Limb (tissue), 2 donors: ENCODE measurements around the gene PEX1.
"Not testable (repeated sequence)": the region's sequence is repeated elsewhere in the genome, so short reads cannot be mapped to it uniquely, and the experiment has no call there.

Source experiments
- DNase-seq, 2 donors: peaks; one replicate each; pipeline ENCODE4 v3.0.0-alpha.2; 2016; ENCODE audit errors: extremely low spot score in 2 of 2

Gene PEX1

GRCh38 chr7:92461027-92462003, 67.0 kb downstream of the PEX1 start:
- peak; percentile 15 to 30 for DNase-seq

GRCh38 chr7:92460510-92460909, 67.8 kb downstream of the PEX1 start:
- DNase-seq: no peak

GRCh38 chr7:92460109-92460508, 68.2 kb downstream of the PEX1 start:
- no peak for DNase-seq

- DNase-seq: no peak
Measured at GRCh38 chr7:92456236-92456635, 72.1 kb downstream of the PEX1 start.

- DNase-seq: no peak
Measured at GRCh38 chr7:92451645-92452044, 76.7 kb downstream of the PEX1 start.

- DNase-seq: peak; percentile 42
Measured at GRCh38 chr7:92448205-92448747, 80.0 kb downstream of the PEX1 start.

- DNase-seq: peak; percentile 93 to 94
Measured at GRCh38 chr7:92447345-92448204, 80.7 kb downstream of the PEX1 start, which contains the start of gene GATAD1. Gene GATAD1, plus strand, starts transcription at chr7:92447482. Its CDS starts 248 bp downstream, at chr7:92447730.

GRCh38 chr7:92446869-92447344, 81.4 kb downstream of the PEX1 start:
- DNase-seq: no peak

- DNase-seq: not testable (repeated sequence)
Measured at GRCh38 chr7:92442720-92443119, 85.6 kb downstream of the PEX1 start.

- no peak for DNase-seq
Measured at GRCh38 chr7:92437956-92438491, 90.3 kb downstream of the PEX1 start.
